ENCODE results near the gene TRIM71. TPM values are rescaled to one million over a fixed set of nuclear protein-coding genes. Genes with fewer than 3 reads are reported as not detected.
A peak's percentile ranks its signal among the peaks of the same experiment; 100 is the strongest.
"Not testable (repeated sequence)": the region's sequence is repeated elsewhere in the genome, so short reads cannot be mapped to it uniquely, and the experiment has no call there.

TRIM71 gene
- total RNA-seq, 3 donors from 2014 or later = under 0.01 TPM; not detected in 1

GRCh38 chr3:32797776-32798175 is 20.0 kb upstream of the TRIM71 start:
- Histone ChIP-seq H3K4me3 (no peak overlapping the region), H3K27me3 (no peaks in the 10 kb centered on the region), H3K9me3 (no peaks in the 10 kb centered on the region), H3K4me1 (no peaks in the 10 kb centered on the region), H3K27ac (no peak overlapping the region), H3K36me3 (no peaks in the 10 kb centered on the region)
- intact Hi-C loops (cut with DNase I; ENCODE audit: low total_unique reads) = no loop called here
- no peak for DNase-seq (ENCODE audit: low spot score in 2 of 2)
- TF ChIP-seq POLR2A (IDR thresholded peaks at IDR 0.05) (no peak), CTCF (IDR thresholded peaks at IDR 0.05) (no peak), POLR2AphosphoS5 (IDR thresholded peaks at IDR 0.05) (no peak)

- H3K27ac ChIP-seq; intact Hi-C loops (cut with DNase I; ENCODE audit: low total_unique reads); H3K9me3 ChIP-seq; H3K4me3 ChIP-seq; DNase-seq (ENCODE audit: low spot score in 2 of 2); H3K27me3 ChIP-seq; H3K36me3 ChIP-seq; H3K4me1 ChIP-seq: not testable (repeated sequence)
These were observed 16.4 kb upstream of the TRIM71 start for GRCh38 chr3:32801440-32801839.

- intact Hi-C loops (cut with DNase I; ENCODE audit: low total_unique reads) = no loop called here
- Histone ChIP-seq H3K27me3 (peaks cover 4 to 31% of the 10 kb centered on the region in 2 donors), H3K36me3 (no peaks in the 10 kb centered on the region), H3K4me3 (no peak overlapping the region), H3K27ac (no peak overlapping the region), H3K9me3 (no peaks in the 10 kb centered on the region), H3K4me1 (peaks cover 5 to 10% of the 10 kb centered on the region in 2 donors)
- TF ChIP-seq CTCF (IDR thresholded peaks at IDR 0.05) (no peak), POLR2AphosphoS5 (IDR thresholded peaks at IDR 0.05) (no peak), POLR2A (IDR thresholded peaks at IDR 0.05) (no peak)
- no peak for DNase-seq (ENCODE audit: low spot score in 2 of 2)
These were observed 4.6 kb upstream of the TRIM71 start for GRCh38 chr3:32813180-32813579.

GRCh38 chr3:32814361-32814760 is 3.4 kb upstream of the TRIM71 start:
- Histone ChIP-seq H3K27ac (no peak overlapping the region), H3K9me3 (no peaks in the 10 kb centered on the region), H3K4me1 (peaks cover 5 to 10% of the 10 kb centered on the region in 2 donors), H3K27me3 (peaks cover 4 to 43% of the 10 kb centered on the region in 2 donors), H3K4me3 (no peak overlapping the region), H3K36me3 (no peaks in the 10 kb centered on the region)
- intact Hi-C loops (cut with DNase I; ENCODE audit: low total_unique reads) = no loop called here
- no peak for DNase-seq (ENCODE audit: low spot score in 2 of 2)
- TF ChIP-seq POLR2A (IDR thresholded peaks at IDR 0.05) (no peak), POLR2AphosphoS5 (IDR thresholded peaks at IDR 0.05) (no peak), CTCF (IDR thresholded peaks at IDR 0.05) (no peak)

GRCh38 chr3:32815841-32816438 is 1.9 kb upstream of the TRIM71 start:
- H3K36me3 ChIP-seq = no peaks in the 10 kb centered on the region
- intact Hi-C loops (cut with DNase I; ENCODE audit: low total_unique reads) = no loop called here
- H3K4me3 ChIP-seq = peak overlapping the region; percentile 41 to 64 (median 48)
- DNase-seq (ENCODE audit: low spot score in 2 of 2) = no peak
- no peak overlapping the region for H3K27ac ChIP-seq
- TF ChIP-seq CTCF (IDR thresholded peaks at IDR 0.05) = no peak
- TF ChIP-seq POLR2A (IDR thresholded peaks at IDR 0.05) = no peak
- no peak for TF ChIP-seq POLR2AphosphoS5 (IDR thresholded peaks at IDR 0.05)
- peaks cover 10 to 59% of the 10 kb centered on the region in 2 donors for H3K27me3 ChIP-seq
- no peaks in the 10 kb centered on the region for H3K9me3 ChIP-seq
- peaks cover 5 to 10% of the 10 kb centered on the region in 2 donors for H3K4me1 ChIP-seq

Measured in breast epithelium (tissue), 4 donors.